Fibroblast of the aortic adventitia (primary cell): ENCODE measurements around the gene DNMT1. TPM values are rescaled to one million over a fixed set of nuclear protein-coding genes. Genes with fewer than 3 reads are reported as not detected.

ENCODE experiments used
- DNase-seq: peaks from one replicate; pipeline ENCODE4 v3.0.0-alpha.2; 2010; ENCODE audit warnings: low read depth
- H3K4me3 ChIP-seq: 2 replicates; pipeline ENCODE4 v1.5.1; 2011; ENCODE audit warnings: low read depth, mild to moderate bottlenecking, control low read depth, low read length, moderate library complexity
- total RNA-seq: library from RNA; depleted of rRNA; stranded (reverse); fragments of >200 nt; gene quantifications from 2 replicates; pipeline ENCODE4 v1.2.3, GENCODE V29; 2012; ENCODE audit warnings: low replicate concordance
- TF ChIP-seq, protein P1 (sequence below): IDR thresholded peaks from 2 replicates; pipeline ENCODE4 v1.5.1; 2011; ENCODE audit warnings: mild to moderate bottlenecking, low read length, control low read depth, inconsistent platforms; ENCODE audit not compliant: insufficient read depth

Gene DNMT1
- total RNA-seq, 1 donor: 116 TPM

GRCh38 chr19:10137751-10138682 lies 56.7 kb downstream of the DNMT1 start:
- TF ChIP-seq, protein P1, sequence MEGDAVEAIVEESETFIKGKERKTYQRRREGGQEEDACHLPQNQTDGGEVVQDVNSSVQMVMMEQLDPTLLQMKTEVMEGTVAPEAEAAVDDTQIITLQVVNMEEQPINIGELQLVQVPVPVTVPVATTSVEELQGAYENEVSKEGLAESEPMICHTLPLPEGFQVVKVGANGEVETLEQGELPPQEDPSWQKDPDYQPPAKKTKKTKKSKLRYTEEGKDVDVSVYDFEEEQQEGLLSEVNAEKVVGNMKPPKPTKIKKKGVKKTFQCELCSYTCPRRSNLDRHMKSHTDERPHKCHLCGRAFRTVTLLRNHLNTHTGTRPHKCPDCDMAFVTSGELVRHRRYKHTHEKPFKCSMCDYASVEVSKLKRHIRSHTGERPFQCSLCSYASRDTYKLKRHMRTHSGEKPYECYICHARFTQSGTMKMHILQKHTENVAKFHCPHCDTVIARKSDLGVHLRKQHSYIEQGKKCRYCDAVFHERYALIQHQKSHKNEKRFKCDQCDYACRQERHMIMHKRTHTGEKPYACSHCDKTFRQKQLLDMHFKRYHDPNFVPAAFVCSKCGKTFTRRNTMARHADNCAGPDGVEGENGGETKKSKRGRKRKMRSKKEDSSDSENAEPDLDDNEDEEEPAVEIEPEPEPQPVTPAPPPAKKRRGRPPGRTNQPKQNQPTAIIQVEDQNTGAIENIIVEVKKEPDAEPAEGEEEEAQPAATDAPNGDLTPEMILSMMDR: no peak
- no peak for DNase-seq
- no peak overlapping the region for H3K4me3 ChIP-seq

DNA sequence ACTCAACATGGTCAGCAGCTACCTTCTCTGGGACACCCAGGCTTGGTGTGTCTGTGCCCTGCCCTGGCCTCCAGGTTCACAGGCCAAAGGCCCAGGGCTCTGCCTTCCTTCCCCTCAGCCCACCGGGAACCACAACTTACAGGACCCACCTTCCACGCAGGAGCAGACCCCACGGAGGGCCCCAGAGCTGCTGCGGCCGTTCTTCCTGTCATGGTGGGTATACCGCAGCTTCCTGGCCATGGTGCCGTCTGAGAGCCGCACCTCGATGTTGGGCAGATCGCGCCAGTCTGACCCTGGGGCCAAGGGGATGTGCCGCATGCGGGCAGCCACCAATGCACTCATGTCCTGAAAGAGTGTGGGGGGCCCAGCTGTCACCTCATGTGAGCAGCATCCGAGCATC lies 57.8 kb downstream of the DNMT1 start:
- no peak overlapping the region for H3K4me3 ChIP-seq
- no peak for DNase-seq
- TF ChIP-seq, protein P1: no peak

DNA sequence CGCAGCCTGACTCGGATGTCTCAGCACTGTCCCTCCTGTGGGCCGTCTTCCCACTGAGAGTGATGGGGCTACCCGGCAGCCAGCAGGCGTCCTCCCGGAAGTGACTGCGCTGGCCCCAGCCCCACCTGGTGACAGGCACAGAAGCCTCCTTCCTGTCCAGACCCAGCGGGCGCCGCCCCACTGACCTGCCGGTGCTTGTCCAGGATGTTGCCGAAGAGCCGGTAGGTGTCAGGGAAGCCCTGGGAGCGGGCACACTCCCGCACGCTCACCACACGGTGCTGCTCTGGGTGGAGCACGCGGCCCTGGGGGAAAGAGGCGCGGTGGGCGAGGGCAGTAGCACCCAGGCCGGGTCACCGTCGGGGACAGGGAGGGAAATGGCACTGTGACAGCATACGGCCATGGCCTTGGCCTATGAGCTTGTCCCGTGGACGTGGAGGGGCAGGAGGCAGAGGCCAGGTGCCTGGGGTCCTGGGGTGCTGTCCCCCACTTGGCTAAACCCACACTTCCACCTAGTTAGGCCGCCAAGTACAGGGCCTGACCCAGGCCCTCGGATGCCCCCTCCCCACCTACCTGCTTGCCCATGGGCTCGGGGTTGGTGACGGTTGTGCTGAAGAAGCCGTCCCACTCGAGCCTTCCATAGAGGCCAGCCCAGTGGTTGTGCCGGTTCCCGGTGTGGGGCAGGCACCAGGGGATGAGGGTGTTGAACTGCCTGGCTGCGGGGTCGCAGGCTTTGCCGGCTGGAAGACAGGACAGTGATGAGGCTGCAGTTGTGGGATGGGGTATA lies 59.0 kb downstream of the DNMT1 start:
- no peak overlapping the region for H3K4me3 ChIP-seq
- DNase-seq: no peak
- TF ChIP-seq, protein P1: no peak

DNA sequence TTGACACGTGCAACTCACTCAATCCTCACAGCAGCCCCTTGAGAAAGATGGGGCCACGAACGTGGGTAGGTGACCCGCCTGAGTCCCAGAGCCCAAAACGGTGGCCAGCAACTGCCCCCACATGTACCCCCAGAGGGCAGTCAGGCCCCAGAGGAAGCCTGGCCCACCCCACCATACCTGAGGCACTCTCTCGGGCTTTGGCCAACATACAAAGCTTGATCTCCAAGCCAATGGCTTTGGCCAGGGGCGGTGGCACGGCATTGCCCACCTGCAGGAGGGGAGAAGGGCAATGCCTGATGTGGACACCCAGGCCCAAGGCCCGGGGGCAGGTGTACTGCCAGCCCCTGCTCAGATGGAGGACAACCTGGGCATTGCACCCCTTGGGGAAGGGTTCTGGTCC lies 60.7 kb downstream of the DNMT1 start:
- H3K4me3 ChIP-seq: no peak overlapping the region
- no peak for DNase-seq
- TF ChIP-seq, protein P1: no peak

DNA sequence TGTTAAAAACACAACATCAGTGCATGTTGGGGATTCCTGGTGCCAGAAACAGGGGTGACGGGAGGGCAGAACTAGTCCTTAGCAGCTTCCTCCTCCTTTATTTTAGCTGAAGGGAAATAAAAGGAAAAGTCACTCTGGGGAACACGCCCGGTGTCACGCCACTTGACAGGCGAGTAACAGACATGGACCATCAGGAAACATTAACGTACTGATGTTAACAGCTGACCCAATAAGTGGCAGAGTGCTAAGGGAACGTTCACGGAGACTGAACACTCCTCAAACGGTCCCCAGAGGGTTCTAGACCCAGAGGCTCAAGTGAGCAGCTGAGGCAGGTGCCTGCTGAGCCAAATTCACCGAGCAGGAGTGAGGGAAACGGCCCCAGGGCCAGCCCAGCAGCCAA lies 61.2 kb downstream of the DNMT1 start:
- no peak overlapping the region for H3K4me3 ChIP-seq
- DNase-seq: no peak
- TF ChIP-seq, protein P1: no peak

DNA sequence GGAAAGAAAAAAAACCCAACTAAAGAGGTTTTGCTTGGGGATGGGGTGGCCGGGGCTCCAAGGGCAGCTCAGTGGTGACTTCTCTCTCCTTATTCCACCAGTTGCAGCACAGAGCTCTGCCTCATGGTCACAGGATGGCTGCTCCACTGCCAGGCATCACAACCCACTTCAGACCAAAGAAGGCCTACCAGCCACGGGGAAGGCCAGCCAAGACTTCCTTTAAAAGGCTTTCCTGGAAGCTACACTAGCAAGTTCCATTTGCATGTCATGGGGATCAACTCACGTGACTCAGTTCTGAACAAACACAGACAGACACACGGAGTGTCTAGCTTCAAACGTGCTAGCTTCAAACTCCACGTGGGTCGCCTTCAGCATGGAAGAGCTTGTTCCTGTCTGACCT lies 61.8 kb downstream of the DNMT1 start:
- DNase-seq: no peak
- TF ChIP-seq, protein P1: no peak
- H3K4me3 ChIP-seq: no peak overlapping the region
